ENCODE data around the gene PPAN.

PPAN gene

DNA sequence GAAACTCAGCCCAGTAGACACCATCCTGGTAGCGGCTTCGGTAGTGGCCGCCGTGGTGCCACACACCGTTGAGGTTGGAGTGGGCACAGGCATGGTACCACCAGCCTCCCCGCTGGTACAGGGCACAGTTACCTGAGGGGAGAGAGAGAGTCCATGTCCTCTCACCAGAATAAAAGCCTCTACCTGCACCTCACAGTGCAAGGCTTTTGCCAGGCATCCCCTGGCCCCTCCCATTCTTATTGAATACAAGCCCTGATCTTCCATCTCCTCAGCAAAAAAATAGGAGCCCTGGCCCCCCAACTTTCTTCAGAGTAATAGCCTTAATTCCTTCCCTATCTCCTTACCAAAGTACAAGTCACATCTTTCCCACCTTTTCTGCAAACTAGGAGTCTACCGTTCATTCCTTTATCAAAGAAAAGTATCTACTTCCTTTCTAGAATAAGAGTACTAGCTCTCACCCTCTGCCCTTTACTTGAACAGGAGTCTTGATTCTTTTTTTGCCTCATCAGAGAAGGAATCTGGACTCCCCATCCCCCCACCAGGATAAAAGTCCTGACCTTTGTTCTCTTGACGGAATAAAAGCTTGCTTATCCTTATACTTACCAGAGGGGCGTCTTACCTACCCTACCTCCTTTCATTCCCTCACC, 13.4 kb upstream of the PPAN start:
- DNase-seq (ENCODE audit: low read depth): no peak

DNA sequence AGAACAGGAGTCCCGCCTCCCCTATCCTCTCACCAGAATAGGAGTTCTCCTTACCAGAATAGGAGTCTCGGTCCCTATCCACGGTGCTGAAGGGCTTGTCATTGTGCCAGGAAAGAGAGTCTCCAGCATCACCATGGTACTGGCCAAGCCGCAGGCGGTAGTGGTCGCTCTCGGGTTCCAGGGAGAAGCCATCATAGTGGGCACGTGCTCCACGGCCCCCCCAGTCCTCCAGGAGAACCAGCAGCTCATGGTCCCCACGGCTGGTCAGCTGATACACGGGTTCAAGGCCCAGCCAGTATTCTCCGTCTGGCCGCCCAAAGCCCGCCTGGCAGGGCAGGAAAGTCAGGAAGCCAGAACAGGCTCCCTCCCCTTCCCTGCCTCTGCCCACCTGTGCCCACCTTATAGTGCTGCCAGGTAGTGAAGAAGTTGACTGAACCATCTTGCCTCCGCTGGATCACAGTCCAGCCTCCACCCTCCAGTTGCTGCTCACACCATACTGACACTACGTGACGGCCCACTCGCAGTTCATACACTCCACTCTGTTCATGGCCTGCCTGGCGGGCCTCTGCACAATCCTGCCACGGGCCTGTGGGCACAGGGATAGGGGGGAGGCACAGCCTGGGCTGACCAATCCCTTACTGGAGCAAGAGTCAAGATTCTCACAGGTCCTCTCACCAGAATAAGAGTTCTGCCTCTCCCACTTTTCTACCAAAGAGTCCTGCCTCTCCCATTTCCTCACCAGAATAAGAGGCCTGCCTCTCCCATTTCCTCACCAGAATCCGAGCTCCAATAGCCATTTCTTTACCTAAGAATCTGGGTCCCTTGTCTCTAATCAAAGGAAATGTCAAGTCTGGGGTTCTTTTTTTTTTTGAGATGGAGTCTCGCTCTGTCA, 12.6 kb upstream of the PPAN start:
- DNase-seq (ENCODE audit: low read depth): no peak

DNA sequence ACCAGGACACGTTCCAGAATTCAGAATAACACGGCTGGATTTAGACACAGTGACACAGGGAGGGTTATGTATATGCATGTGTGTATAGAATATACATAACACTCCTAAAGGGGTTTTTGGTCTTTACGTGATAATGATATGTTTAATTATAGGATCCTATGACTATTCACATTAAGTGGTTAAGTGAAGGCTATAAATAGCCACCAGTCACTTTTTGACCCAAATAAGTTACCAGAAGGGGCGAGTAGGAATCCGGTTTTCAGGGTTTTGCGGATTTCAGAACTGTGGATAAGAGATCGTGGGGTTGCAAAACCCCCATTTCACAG, 10.6 kb upstream of the PPAN start:
- no peak for DNase-seq (ENCODE audit: low read depth)

DNA sequence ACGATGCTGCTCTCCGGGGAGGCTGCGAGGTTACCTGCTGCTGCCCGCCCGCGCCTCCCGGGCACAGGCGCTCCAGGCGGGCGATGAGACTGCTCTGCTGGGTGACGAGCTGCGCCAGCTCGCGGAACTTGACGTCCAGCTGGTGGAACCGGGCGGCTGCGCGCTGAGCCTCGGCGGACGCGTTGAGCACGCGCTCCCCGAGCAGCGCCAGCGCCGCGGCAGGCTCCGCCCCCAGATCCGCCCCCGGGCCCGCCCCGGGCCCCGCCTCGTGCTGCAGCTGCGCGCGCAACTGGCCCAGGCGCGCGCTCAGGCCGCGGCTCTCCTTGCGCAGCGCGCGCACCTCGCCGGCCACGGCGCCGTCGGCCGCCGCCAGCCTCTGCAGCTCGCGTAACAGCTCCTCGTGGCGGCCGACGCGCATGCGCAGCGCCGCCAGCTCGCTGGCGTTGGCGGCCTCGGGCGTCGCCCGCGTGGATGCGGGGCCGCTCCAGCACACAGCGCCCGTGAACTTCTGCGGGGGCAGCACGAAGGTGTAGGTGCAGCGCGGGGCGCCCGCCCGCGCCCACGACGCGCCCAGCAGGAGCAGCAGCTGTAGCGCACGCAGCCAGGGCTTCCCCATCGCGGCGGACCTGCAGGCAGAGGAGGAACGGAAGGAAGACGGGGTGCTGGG, 10.1 kb upstream of the PPAN start:
- peak; percentile 59 for DNase-seq (ENCODE audit: low read depth)

DNA sequence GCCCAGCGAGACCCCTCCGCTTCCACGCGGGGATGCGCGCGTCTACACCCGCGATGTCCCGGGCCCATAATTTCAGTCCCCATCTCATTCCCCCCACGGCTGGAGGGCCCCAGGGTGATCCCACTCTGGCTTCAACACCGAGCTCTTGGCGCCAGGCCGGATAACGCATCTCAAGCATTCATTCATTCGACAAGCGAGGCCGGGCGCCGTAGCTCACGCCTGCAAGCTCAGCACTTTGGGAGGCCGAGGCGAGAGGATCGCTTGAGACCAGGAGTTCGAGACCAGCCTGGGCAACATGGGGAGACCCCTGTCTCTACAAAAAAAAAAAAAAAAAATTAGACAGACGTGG, 9.6 kb upstream of the PPAN start:
- no peak for DNase-seq (ENCODE audit: low read depth)

DNA sequence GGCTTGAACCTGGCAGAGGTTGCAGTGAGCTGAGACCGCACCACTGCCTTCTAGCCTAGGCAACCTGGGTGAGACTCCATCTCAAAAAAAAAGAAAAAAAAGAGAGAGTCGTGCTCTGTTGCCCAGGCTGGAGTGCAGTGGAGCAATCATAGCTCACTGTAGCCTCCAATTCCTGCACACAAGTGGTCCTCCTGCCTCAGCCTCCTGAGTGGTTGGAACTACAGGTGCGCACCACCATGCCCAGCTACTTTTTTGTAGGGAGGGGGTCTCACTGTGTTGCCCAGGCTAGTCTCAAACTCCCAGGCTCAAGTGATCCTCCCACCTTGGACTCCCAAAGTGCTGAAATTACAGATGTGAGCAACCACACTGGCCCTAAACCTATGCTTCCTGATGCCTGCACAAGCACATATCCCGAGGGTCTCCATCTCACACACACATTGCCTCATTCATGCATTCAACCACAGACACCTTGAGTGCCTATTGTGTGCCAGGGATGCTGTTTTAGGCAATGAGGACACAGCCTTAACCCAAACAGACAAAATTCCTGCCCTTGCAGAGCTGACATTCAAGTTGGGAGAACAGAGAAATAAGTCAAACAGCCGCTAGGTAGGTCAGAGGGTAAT, 5.9 kb upstream of the PPAN start:
- DNase-seq (ENCODE audit: low read depth): no peak

DNA sequence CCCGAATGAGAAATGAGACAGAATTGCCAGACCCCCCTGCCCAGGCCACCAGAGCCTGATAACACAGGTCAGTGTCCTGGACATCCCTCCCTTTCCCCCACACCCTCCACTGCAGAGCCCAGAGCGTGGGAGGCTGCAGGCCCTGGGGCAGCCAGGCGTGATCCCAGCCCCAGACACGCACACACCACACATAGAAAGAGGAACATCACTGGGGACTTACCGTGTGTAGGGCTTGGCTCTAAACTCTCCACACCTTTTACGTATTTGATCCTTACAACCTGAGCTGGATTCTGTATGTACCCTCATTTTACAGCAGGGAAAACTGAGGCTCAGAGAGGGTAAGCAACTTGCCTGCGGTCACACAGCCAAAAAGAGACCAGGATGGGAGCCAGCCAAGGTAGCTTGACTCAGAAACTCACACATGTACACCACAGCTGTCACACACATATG, 3.4 kb upstream of the PPAN start:
- no peak for DNase-seq (ENCODE audit: low read depth)

DNA sequence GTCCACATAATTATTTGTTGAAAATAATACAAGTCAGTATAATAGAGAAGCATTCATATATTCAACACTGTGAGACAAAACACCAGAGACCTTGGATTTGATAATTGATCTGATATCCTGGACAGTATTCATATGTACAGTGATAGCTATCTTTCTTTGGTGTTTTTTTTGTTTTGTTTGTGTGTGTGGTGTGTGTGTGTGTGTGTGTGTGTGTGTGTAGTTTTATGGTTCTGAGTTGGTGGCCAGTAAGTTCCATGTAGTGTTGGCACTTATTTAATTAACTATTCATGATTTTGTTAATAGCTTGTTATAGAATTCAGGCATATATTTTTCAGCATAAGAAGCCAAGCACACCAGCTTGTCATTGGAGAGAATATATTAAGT, 2.0 kb upstream of the PPAN start:
- DNase-seq (ENCODE audit: low read depth): no peak

DNA sequence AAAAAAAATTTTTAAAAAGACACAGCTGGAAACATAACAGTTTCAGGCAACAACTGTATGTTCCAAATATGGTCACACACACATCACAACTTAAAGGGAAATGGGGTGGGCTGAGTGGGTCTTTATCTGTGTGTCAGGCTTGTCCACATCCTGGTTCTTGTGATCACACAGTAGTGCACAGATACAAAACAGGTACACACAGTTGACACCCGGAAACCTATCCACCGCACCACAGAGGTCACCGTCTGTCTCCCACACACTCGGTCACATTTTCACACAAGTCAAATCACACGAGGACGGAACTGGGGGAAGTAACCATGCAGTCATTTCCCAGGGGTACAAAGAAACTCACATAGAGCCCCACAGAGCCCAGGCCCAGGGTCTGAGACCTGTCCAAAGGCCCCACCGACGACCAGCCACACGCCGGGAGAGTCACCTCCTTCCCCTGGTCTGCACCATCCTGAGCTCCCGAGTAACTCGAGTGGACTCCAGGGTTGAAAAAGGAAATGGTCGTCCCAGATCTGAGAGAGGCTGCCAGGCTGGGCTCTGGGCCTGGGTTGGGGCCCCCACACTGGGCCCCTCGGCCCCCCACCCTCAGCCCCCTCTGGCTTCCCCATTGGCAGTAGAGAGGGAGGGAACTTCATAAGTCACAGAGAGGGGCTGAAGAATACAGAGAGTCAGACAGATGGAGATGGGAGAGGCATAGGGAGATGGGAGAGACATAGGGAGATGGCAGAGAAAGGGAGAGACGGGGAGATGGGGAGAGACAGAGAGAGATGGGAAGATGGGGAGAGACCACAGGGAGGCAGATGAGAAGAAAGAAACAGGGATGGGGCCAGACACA, 1.3 kb upstream of the PPAN start:
- DNase-seq (ENCODE audit: low read depth): no peak

DNA sequence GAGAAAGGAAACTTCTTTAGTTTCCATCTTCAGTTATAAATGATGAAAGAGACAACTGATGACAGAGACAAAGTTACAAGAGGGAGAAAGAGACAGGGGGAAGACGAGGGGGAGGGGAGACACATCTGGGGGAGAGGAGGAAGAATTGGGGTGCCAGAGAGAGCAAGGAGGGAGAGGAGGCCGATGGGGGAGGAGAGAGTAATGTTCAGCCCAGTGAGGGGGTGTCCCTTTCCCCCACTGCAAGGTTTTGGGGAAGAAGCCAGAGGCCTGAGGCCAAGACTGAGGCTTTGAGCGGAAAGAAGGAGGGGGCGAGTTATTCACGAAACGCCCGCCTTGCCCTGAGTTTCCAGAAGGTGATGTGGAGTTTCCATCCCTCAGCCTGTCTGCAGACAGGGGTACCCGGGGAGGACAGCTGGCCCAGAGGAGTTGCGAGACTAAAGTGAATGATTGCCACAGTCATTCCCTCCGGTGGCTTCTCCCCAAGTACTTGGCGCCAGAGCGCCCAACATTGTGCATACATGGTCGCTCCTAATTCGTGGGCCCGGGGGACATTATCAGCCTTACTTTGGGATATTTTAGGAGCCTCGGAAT, 558 bp upstream of the PPAN start:
- no peak for DNase-seq (ENCODE audit: low read depth)

DNA sequence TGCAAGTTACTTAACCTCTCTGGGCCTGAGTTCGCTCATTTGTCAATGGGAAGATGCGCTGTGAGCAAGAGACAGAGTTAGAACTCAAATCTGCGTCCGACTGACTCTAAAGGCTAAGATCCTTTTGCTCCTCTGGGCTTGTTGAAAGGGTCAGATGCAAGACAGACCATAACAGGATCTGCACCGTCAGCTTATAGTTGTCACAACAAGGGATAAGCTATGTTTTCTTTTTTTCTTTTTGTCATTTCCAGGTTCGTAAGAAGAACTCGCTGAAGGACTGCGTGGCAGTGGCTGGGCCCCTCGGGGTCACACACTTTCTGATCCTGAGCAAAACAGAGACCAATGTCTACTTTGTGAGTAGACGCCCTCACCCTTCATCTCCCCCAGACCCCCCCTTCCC, 1.1 kb downstream of the PPAN start:
- no peak for DNase-seq (ENCODE audit: low read depth)

DNA sequence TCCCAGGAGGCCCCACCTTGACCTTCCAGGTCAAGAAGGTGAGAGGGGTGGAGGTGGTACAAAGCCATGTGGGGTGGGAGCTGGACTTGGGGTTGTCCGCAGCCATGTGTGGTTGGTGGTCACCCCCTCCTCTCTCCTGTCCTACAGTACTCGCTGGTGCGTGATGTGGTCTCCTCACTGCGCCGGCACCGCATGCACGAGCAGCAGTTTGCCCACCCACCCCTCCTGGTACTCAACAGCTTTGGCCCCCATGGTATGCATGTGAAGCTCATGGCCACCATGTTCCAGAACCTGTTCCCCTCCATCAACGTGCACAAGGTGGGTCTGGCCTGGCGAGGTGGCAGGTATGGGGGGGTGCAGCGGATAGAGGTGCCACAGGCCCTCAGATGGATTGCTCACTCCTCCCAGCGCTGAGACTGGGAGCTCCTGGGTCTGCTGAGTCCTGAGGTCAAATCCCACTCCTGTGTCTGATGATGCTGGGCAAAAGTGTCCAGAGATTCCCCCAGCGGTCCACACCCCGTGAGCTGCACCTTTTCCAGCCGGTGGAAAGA, 1.7 kb downstream of the PPAN start:
- DNase-seq (ENCODE audit: low read depth): no peak

DNA sequence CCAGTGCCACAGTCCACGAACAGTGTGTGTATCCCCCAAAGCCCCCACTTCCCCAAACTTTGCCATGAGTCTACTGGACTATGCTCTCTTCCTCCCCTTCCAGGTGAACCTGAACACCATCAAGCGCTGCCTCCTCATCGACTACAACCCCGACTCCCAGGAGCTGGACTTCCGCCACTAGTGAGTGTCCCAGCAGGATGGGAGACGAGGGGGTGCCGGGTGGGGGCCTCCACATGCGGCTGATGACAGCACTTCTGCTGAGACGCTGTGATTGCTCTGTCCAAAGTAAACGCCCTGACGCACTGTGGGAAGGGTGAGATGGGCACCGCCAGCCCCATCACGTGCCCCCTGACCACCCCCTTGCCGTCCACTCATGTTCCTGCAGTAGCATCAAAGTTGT, 3.4 kb downstream of the PPAN start:
- DNase-seq (ENCODE audit: low read depth): no peak

DNA sequence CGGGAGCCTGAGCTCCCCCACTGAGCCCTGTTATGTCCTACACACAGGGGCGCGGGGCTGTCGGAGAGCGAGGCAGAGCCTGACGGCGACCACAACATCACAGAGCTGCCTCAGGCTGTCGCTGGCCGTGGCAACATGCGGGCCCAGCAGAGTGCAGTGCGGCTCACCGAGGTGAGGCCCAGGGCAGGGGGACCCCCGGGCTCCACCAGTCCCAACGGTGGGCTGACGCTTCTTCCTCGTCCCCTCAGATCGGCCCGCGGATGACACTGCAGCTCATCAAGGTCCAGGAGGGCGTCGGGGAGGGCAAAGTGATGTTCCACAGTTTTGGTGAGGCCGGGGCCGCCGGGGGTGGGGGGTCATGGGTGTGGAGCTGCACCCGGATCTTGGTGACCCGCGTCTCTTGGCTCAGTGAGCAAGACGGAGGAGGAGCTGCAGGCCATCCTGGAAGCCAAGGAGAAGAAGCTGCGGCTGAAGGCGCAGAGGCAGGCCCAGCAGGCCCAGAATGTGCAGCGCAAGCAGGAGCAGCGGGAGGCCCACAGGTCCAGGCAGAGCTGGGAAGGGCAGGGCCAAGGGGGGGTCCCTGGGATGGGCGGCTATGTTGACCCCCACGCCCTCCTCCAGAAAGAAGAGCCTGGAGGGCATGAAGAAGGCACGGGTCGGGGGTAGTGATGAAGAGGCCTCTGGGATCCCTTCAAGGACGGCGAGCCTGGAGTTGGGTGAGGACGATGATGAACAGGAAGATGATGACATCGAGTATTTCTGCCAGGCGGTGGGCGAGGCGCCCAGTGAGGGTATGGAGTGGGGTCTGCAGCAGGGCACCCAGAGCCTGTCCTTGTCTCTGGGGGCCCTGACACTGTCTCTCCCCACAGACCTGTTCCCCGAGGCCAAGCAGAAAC, 4.2 kb downstream of the PPAN start:
- DNase-seq (ENCODE audit: low read depth): no peak

DNA sequence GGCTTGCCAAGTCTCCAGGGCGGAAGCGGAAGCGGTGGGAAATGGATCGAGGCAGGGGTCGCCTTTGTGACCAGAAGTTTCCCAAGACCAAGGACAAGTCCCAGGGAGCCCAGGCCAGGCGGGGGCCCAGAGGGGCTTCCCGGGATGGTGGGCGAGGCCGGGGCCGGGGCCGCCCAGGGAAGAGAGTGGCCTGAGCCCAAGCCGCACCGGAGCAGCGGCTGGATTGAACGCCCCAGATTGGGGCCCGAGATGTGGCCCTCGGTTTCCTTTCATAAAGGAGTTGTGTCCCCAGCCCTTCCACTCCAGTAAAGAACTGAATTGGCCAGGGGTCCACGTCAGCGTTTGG, 4.8 kb downstream of the PPAN start:
- DNase-seq (ENCODE audit: low read depth): no peak

DNA sequence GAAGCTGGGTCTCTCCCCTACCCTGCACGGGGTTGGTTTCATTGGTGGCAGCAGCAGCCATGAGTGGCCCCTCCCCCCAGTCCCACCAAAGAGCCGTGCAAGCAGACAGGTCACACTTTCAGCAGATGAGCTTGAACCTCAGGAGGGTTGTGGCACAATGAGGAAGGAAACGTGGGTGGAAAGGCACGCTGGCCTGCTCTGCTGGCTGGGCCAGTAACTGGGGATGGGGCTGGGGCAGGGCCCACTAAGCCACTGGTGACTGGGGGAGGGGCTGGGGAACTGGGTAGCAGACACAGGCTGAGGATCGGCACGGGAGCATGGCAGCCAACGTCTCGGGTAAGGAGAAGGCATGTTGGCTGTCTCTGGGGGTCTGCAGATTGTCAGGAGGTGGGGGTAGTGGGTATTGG, 5.2 kb downstream of the PPAN start, which contains the start of gene P2RY11:
Gene P2RY11 (plus strand): TSS at position 289 of the 407 bp plus-strand sequence. CDS start 29 bp downstream, at position 318.
- no peak for DNase-seq (ENCODE audit: low read depth)

DNA sequence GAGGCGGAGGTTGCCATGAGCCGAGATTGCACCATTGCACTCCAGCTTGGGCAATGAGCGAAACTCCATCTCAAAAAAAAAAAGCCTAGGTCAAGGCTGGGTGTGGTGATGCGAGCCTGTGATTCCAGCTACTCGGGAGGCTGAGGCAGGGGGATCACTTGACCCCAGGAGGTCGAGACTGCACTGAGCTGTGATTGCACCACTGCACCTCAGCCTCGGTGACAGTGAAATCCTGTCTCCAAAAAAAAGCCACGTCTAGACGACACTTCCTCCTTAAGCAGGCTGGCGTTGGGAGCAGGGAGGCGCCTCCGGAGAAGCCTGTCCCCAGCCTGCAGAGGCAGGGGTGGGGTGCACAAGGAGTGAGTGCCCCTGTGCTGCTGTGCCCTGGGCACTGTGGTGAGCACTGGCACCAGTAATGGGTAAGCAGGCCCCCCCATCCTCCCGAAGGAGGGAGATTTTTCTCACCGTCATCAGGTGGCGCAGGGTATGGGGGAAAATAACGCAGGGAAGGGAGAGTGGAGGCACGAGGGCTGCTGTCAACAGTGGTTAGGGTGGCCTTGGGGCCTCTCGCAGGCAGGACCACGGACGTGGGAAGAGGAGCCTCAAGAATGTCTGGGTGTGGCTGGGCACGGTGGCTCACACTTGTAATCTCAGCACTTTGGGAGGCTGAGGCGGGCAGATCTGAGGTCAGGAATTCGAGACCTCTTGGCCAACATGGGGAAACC, 6.0 kb downstream of the PPAN start:
- DNase-seq (ENCODE audit: low read depth): no peak

DNA sequence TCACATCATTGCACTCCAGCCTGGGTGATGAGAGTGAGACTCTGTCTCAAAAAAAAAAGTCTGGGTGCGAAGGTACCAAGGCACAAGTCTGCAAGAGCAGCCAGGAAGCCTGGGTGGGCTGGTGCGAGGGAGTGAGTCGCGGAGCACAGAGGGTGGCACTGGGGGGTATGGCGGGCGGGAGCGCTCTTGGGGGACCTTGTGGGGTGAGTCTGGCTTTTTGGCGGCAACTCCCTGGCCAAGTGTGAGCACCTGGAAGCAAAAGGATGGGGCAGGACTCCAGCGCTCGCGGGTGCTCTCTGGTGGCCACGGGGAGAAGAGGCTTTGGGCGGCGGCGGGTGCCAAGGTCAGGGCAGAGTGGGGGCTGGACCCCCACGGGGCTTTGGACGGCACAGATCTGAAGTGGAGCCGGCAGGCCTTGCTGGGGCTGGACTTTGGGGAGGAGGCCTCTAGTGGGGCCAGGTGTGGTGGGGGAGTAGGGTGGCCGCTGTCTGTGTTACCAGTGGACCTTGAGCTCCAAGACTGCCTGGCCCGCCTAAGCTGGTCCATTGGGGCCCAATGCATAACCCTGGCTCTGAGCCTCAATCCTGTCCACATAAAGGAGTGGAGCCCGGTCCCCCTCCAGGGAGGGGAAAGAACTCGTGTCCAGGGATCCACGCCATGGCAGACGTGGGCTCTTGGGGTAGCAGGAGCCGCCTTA, 6.9 kb downstream of the PPAN start:
- no peak for DNase-seq (ENCODE audit: low read depth)

DNA sequence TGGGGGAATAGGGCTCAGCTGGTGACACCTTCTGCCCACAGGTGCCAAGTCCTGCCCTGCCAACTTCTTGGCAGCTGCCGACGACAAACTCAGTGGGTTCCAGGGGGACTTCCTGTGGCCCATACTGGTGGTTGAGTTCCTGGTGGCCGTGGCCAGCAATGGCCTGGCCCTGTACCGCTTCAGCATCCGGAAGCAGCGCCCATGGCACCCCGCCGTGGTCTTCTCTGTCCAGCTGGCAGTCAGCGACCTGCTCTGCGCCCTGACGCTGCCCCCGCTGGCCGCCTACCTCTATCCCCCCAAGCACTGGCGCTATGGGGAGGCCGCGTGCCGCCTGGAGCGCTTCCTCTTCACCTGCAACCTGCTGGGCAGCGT, 7.4 kb downstream of the PPAN start:
- DNase-seq (ENCODE audit: low read depth): no peak

Data from HS-27A (cell line).